ENCODE results near the gene MSMO1.

GRCh38 chr4:165384186-165384585, 56.7 kb downstream of the MSMO1 start:
- TF ChIP-seq POLR2AphosphoS5 (IDR thresholded peaks at IDR 0.05; ENCODE audit: borderline replicate concordance, low read depth, low read length) (no peak), EZH2 (IDR thresholded peaks at IDR 0.05) (no peak), FOXP2 (optimal IDR thresholded peaks at IDR 0.05; ENCODE audit: control extremely low read depth, extremely low read length, insufficient read depth) (no peak)
